Bladder microvascular endothelial cell (primary cell): ENCODE measurements around the gene STMN3. TPM values are rescaled to one million over a fixed set of nuclear protein-coding genes. Genes with fewer than 3 reads are reported as not detected.

ENCODE experiments used
- total RNA-seq: library from RNA; depleted of rRNA; stranded (reverse); fragments of >200 nt; gene quantifications from 2 replicates; pipeline ENCODE4 v1.2.3, GENCODE V29; 2014

STMN3 gene
- total RNA-seq = 0.69 and 1.5 TPM in 2 replicates

DNA sequence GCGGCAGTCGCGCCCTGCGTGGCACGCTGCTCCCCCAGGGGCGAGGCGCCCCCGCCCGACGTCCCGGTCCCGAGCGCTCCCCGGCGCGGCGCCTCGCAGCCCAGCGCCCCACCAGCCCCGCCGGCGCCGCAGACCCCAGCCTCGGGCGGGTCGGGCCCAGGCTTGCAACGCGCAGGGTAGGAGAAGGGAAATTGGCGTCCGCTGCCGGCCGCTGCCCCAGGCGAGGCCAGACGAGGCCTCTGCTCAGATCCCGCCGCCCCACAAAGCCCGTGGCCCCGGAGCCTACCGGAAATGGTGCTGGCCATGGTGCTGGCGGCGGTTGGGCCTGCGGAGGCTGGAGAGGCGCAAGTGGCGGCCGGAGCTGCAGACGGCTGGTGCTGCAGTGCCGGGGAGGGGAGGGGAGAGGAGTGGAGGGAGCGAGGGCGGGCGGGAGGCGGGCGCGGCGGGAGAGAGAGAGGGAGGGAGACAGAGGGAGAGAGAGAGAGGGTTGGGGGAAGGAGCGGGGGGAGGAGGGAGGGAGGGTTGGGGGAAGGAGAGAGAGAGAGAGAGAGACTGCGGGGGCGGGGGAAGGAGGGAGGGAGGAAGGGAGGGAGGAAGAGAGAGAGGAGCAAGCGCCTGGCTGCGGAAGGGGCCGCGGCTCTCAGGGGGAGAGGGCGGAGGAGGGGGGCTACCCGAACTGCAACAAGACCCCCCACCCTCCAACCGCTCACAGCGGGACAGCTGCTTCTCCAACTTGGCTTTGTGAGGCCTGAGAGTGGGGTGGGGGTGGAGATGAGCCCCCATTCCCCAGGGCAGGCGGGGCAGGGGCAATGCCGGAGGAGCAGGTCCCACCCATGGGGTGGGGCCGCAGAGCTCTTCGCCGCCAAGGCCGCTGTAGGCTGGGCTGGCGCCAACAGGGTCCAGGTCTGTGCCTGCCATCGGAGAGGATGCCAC lies at the start of gene STMN3:
TSS of gene STMN3 (minus strand) at position 384 of the 933 bp plus-strand sequence. CDS start at position 305, 79 bp downstream.

DNA sequence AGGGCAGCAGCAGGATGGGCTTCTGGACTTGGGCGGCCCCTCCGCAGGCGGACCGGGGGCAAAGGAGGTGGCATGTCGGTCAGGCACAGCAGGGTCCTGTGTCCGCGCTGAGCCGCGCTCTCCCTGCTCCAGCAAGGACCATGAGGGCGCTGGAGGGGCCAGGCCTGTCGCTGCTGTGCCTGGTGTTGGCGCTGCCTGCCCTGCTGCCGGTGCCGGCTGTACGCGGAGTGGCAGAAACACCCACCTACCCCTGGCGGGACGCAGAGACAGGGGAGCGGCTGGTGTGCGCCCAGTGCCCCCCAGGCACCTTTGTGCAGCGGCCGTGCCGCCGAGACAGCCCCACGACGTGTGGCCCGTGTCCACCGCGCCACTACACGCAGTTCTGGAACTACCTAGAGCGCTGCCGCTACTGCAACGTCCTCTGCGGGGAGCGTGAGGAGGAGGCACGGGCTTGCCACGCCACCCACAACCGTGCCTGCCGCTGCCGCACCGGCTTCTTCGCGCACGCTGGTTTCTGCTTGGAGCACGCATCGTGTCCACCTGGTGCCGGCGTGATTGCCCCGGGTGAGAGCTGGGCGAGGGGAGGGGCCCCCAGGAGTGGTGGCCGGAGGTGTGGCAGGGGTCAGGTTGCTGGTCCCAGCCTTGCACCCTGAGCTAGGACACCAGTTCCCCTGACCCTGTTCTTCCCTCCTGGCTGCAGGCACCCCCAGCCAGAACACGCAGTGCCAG lies 43.6 kb upstream of the STMN3 start, which contains the start of gene TNFRSF6B:
TSS of gene TNFRSF6B (plus strand) at position 25 of the 729 bp plus-strand sequence. CDS start at position 141, 116 bp downstream.

DNA sequence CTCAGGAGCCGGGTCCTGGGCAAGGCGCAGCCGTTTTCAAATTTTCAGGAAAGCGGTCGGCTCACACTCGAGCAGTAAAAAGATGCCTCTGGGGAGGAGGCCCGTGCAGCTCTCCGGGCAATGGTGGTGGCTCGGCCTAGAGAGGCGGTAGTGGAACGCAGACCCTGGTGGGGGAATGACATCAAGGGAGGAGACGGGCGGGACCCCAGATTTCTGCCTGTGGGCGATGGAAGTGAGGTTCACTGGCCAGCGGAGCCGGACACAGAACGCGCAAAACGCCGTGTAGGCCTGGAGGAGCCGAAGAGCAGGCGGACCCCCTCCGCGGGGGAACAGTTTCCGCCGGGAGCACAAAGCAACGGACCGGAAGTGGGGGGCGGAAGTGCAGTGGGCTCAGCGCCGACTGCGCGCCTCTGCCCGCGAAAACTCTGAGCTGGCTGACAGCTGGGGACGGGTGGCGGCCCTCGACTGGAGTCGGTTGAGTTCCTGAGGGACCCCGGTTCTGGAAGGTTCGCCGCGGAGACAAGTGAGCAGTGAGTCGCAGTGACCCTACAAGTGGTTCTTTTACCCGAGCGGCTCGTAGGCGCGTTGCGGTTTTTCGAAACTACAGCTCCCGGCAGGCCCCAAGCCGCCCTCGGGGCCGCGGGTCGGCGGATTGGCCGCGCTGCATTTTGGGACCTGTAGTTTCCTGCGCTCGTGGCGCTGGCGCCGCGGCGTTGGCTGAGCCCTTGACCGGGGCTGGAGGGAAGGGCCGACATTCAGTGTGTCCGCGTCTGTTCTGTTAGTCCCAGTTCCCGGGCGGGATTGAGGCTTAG lies 4.9 kb upstream of the STMN3 start, which contains the start of gene RTEL1:
TSS of gene RTEL1 (plus strand) at position 376 of the 812 bp plus-strand sequence. CDS start 1,091 bp downstream, outside the sequence.

DNA sequence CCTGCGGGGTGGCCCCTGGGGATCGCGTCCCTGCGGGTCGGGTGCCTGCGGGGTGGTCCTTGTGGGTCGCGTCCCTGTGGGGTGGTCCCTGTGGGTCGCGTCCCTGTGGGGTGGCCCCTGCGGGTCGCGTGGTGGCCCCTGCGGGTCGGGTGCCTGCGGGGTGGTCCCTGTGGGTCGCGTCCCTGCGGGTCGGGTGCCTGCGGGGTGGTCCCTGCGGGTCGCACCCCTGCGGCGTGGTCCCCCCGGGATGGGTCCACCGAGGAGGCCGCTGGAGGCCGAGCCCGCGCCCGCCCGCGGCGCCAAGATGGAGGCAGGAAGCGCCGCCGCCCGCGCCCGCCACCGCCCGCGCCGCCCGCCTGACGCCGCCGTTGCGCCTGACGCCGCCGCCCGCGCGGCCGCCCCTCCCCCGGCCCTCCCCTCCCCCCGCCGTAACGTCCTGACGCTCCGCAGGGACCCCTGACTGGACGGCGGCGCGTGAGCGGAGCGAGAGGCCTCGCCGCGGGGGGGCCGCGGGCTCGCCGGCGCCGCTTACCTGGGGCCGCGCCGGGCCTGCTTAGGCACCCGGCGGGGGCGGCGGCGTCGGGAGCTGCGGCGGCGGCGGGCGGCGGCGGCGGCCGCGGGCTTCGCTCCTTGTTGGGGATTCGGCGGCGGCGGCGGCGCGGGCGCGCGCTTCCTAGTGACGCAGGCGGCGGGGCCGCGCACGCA lies 26.6 kb downstream of the STMN3 start, which contains the start of gene GMEB2:
TSS of gene GMEB2 (minus strand) at position 678 of the 705 bp plus-strand sequence. CDS start 7,704 bp downstream, outside the sequence.

Other genes with a start within 250 kb of the STMN3 start
- gene KCNQ2, start 180.8 kb downstream of the STMN3 start, total RNA-seq = not detected in 2 replicates
- 0.49 and 27.1 TPM in 2 replicates for gene EEF1A2, start 154.3 kb downstream of the STMN3 start, total RNA-seq
- gene PPDPF, start 132.7 kb downstream of the STMN3 start, total RNA-seq = 10.7 and 13.3 TPM in 2 replicates
- gene PTK6, start 116.0 kb downstream of the STMN3 start, total RNA-seq = 0.13 TPM in 1 of 2 replicates, not detected in the other
- gene SRMS, start 105.7 kb downstream of the STMN3 start, total RNA-seq = not detected in 2 replicates
- 1.0 and 1.1 TPM in 2 replicates for gene FNDC11, start 99.3 kb downstream of the STMN3 start, total RNA-seq
- gene HELZ2, start 79.2 kb downstream of the STMN3 start, total RNA-seq = 52.6 and 101 TPM in 2 replicates
- 7.4 and 12.5 TPM in 2 replicates for gene GMEB2, start 26.3 kb downstream of the STMN3 start, total RNA-seq
- 8.3 and 14.5 TPM in 2 replicates for gene RTEL1, start 4.9 kb upstream of the STMN3 start, total RNA-seq
- 19.1 and 28.5 TPM in 2 replicates for gene TNFRSF6B, start 43.2 kb upstream of the STMN3 start, total RNA-seq
- 33.4 and 68.0 TPM in 2 replicates for gene ARFRP1, start 54.6 kb upstream of the STMN3 start, total RNA-seq
- gene ZGPAT, start 54.6 kb upstream of the STMN3 start, total RNA-seq = 16.4 and 23.8 TPM in 2 replicates
- gene LIME1, start 83.2 kb upstream of the STMN3 start, total RNA-seq = 1.9 and 3.2 TPM in 2 replicates
- 8.0 and 8.6 TPM in 2 replicates for gene SLC2A4RG, start 86.4 kb upstream of the STMN3 start, total RNA-seq
- gene ZBTB46, start 177.8 kb upstream of the STMN3 start, total RNA-seq = 28.7 and 46.9 TPM in 2 replicates
- gene ABHD16B, start 208.1 kb upstream of the STMN3 start, total RNA-seq = not detected in 2 replicates
- gene TPD52L2, start 211.8 kb upstream of the STMN3 start, total RNA-seq = 100 and 164 TPM in 2 replicates
- gene DNAJC5, start 241.7 kb upstream of the STMN3 start, total RNA-seq = 56.2 and 97.5 TPM in 2 replicates